ENCODE data around the gene CALD1.

- TF ChIP-seq, protein P1, sequence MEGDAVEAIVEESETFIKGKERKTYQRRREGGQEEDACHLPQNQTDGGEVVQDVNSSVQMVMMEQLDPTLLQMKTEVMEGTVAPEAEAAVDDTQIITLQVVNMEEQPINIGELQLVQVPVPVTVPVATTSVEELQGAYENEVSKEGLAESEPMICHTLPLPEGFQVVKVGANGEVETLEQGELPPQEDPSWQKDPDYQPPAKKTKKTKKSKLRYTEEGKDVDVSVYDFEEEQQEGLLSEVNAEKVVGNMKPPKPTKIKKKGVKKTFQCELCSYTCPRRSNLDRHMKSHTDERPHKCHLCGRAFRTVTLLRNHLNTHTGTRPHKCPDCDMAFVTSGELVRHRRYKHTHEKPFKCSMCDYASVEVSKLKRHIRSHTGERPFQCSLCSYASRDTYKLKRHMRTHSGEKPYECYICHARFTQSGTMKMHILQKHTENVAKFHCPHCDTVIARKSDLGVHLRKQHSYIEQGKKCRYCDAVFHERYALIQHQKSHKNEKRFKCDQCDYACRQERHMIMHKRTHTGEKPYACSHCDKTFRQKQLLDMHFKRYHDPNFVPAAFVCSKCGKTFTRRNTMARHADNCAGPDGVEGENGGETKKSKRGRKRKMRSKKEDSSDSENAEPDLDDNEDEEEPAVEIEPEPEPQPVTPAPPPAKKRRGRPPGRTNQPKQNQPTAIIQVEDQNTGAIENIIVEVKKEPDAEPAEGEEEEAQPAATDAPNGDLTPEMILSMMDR (IDR thresholded peaks at IDR 0.05), result no peak
- TF ChIP-seq FOXJ3 (CRISPR knock-in tag; IDR thresholded peaks at IDR 0.05; ENCODE audit: borderline replicate concordance) (no peak), RELA (CRISPR knock-in tag; IDR thresholded peaks at IDR 0.05; ENCODE audit: borderline replicate concordance) (no peak), FOXK1 (CRISPR knock-in tag; IDR thresholded peaks at IDR 0.05) (no peak), TP53 (CRISPR knock-in tag; IDR thresholded peaks at IDR 0.05) (no peak), ZBTB43 (CRISPR knock-in tag; IDR thresholded peaks at IDR 0.05) (no peak), NR1H2 (CRISPR knock-in tag; IDR thresholded peaks at IDR 0.05) (no peak), SP1 (CRISPR knock-in tag; conservative IDR thresholded peaks at IDR 0.05) (no peak)
These were observed 32.3 kb downstream of the CALD1 start for GRCh38 chr7:134811765-134812164.

Measured in WTC11 (cell line).